Trophoblast cell (in vitro differentiated cells and primary cell): ENCODE data around the gene TCEANC2.
A peak's percentile ranks its signal among the peaks of the same experiment; 100 is the strongest.
"Not testable (repeated sequence)": the region's sequence is repeated elsewhere in the genome, so short reads cannot be mapped to it uniquely, and the experiment has no call there.

ENCODE experiments used
- DNase-seq, 2 donors: peaks; one replicate each; pipeline ENCODE4 v3.0.0-alpha.2; 2016
- H2AFZ ChIP-seq: 2 replicates; pipeline ENCODE4 v1.6.1; 2013; ENCODE audit warnings: low read length, moderate library complexity, mild to moderate bottlenecking; ENCODE audit not compliant: insufficient read depth, poor library complexity
- H2AK5ac ChIP-seq: 2 replicates; pipeline ENCODE4 v1.6.1; 2013; ENCODE audit warnings: mild to moderate bottlenecking, low read length
- H2BK120ac ChIP-seq: 2 replicates; pipeline ENCODE4 v1.6.1; 2013; ENCODE audit warnings: low read length, mild to moderate bottlenecking, moderate library complexity; ENCODE audit not compliant: insufficient read depth, poor library complexity
- H2BK12ac ChIP-seq: 2 replicates; pipeline ENCODE4 v1.6.1; 2013; ENCODE audit warnings: mild to moderate bottlenecking, low read length, moderate library complexity
- H2BK5ac ChIP-seq: 2 replicates; pipeline ENCODE4 v1.6.1; 2013; ENCODE audit warnings: low read length, low read depth, moderate library complexity, mild to moderate bottlenecking; ENCODE audit not compliant: poor library complexity
- H3K14ac ChIP-seq: 2 replicates; pipeline ENCODE4 v1.6.1; 2013; ENCODE audit warnings: mild to moderate bottlenecking, low read length
- H3K18ac ChIP-seq: 2 replicates; pipeline ENCODE4 v1.6.1; 2013; ENCODE audit warnings: mild to moderate bottlenecking, low read length
- H3K23ac ChIP-seq: 2 replicates; pipeline ENCODE4 v1.6.1; 2013; ENCODE audit warnings: low read length
- H3K27ac ChIP-seq: 2 replicates; pipeline ENCODE4 v1.5.1; 2013; ENCODE audit warnings: low read depth, mild to moderate bottlenecking, inconsistent platforms, low read length, moderate library complexity
- H3K27me3 ChIP-seq: 2 replicates; pipeline ENCODE4 v1.6.1; 2013; ENCODE audit warnings: inconsistent platforms, mild to moderate bottlenecking, low read length, moderate library complexity; ENCODE audit not compliant: insufficient read depth
- H3K36me3 ChIP-seq, 2 experiments: 1 replicate in 1 of 2; 2 replicates in 1 of 2; pipeline ENCODE4 v1.6.1; 2013; ENCODE audit warnings: low read length in 2 of 2, mild to moderate bottlenecking in 2 of 2, moderate library complexity in 1 of 2; ENCODE audit not compliant: insufficient read depth in 2 of 2, control insufficient read depth in 1 of 2
- H3K4ac ChIP-seq: 2 replicates; pipeline ENCODE4 v1.6.1; 2013; ENCODE audit warnings: low read depth, mild to moderate bottlenecking, low read length, moderate library complexity
- H3K4me1 ChIP-seq, 2 experiments: 1 replicate in 1 of 2; 2 replicates in 1 of 2; pipeline ENCODE4 v1.6.1; 2013; ENCODE audit warnings: low read length in 2 of 2, mild to moderate bottlenecking in 2 of 2, moderate library complexity in 1 of 2; ENCODE audit not compliant: insufficient read depth in 2 of 2, control insufficient read depth in 1 of 2
- H3K4me2 ChIP-seq: 2 replicates; pipeline ENCODE4 v1.6.1; 2013; ENCODE audit warnings: inconsistent platforms, mild to moderate bottlenecking, low read length, moderate library complexity
- H3K4me3 ChIP-seq: 2 replicates; pipeline ENCODE4 v1.5.1; 2013; ENCODE audit warnings: mild to moderate bottlenecking, low read depth, low read length, inconsistent platforms
- H3K79me1 ChIP-seq: one replicate; pipeline ENCODE4 v1.6.1; 2013; ENCODE audit warnings: low read length
- H3K79me2 ChIP-seq: 2 replicates; pipeline ENCODE4 v1.6.1; 2013; ENCODE audit warnings: low read length, mild to moderate bottlenecking; ENCODE audit not compliant: control insufficient read depth, insufficient read depth, poor library complexity
- H3K9ac ChIP-seq: 2 replicates; pipeline ENCODE4 v1.6.1; 2013; ENCODE audit warnings: mild to moderate bottlenecking, low read length
- H3K9me3 ChIP-seq: 2 replicates; pipeline ENCODE4 v1.6.1; 2013; ENCODE audit warnings: low read depth, mild to moderate bottlenecking, control low read depth, inconsistent platforms, low read length; ENCODE audit not compliant: insufficient read depth
- H4K12ac ChIP-seq: 2 replicates; pipeline ENCODE4 v1.6.1; 2013; ENCODE audit warnings: low read depth, mild to moderate bottlenecking, low read length, moderate library complexity
- H4K8ac ChIP-seq: 2 replicates; pipeline ENCODE4 v1.6.1; 2013; ENCODE audit warnings: low read depth, mild to moderate bottlenecking, low read length, moderate library complexity
- H4K91ac ChIP-seq: one replicate; pipeline ENCODE4 v1.6.1; 2013; ENCODE audit warnings: low read depth, mild to moderate bottlenecking, low read length, moderate library complexity
- WGBS: extraction: QIAGEN DNeasy Blood & Tissue Kit; methylation state at CpG from one replicate; pipeline ENCODE4 v1.1.7; 2013; ENCODE audit warnings: missing lambda C conversion rate; ENCODE audit not compliant: insufficient read length, insufficient coverage; ENCODE audit errors: extremely low coverage; 5-methylcytosine and 5-hydroxymethylcytosine counted together

TCEANC2 gene

DNA sequence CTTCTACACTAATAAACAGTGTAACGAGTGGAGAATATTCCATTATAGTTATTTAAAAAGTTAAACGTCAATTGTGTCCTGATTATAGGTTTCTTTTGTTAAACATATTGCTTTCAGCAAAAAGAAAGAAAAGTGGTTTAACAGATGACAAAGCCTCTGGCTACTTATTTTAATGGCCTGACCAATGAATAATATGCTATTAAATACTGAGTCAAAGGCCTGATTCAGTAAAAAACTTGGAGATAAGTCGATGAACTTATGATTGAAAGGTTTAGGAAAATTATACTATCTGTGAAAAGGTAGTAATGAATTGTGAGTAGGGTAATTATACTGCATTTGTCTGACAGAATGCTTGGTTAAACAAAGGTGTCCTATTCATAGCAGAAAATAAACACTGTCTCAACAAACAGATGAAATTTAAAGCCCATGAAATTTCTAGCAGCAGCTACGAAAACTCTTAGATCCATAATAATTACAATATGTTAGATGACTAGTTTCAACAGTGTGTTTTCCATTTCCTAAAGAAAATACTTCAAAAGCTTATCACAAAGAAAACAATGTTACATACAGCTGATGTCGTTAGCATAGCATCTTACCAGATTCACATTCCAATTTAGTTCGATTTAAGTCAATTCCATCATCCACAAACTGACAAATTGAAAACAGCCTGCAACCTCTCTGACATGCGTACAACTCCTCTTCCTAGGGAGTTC lies 6.6 kb upstream of the TCEANC2 start:
- no peak overlapping the region for H2BK12ac ChIP-seq
- no CpG with 5 or more reads among the region's 7 CpGs for WGBS
- H3K79me2 ChIP-seq = peaks cover 3% of the 10 kb centered on the region
- H3K4me3 ChIP-seq = no peak overlapping the region
- no peak overlapping the region for H3K14ac ChIP-seq
- H3K4me1 ChIP-seq = peaks cover 0 to under 1% of the 10 kb centered on the region in 2 experiments
- H4K8ac ChIP-seq = no peak overlapping the region
- no peak overlapping the region for H3K9ac ChIP-seq
- H3K36me3 ChIP-seq = peaks cover 0 to 4% of the 10 kb centered on the region in 2 experiments
- no peak for DNase-seq
- H3K9me3 ChIP-seq = no peaks in the 10 kb centered on the region
- no peak overlapping the region for H4K12ac ChIP-seq
- no peak overlapping the region for H3K23ac ChIP-seq
- H2BK120ac ChIP-seq = no peak overlapping the region
- no peaks in the 10 kb centered on the region for H3K79me1 ChIP-seq
- H3K27ac ChIP-seq = no peak overlapping the region
- no peak overlapping the region for H4K91ac ChIP-seq
- no peak overlapping the region for H2BK5ac ChIP-seq
- H2AK5ac ChIP-seq = no peak overlapping the region
- H2AFZ ChIP-seq = no peak overlapping the region
- no peak overlapping the region for H3K18ac ChIP-seq
- no peak overlapping the region for H3K4ac ChIP-seq
- no peak overlapping the region for H3K4me2 ChIP-seq
- H3K27me3 ChIP-seq = no peaks in the 10 kb centered on the region

- no peak overlapping the region for H4K91ac ChIP-seq
- no peak overlapping the region for H3K27ac ChIP-seq
- no peak overlapping the region for H2AK5ac ChIP-seq
- H2BK120ac ChIP-seq = no peak overlapping the region
- H3K36me3 ChIP-seq = peaks cover 0 to 4% of the 10 kb centered on the region in 2 experiments
- peak overlapping the region; percentile 37 for H3K23ac ChIP-seq
- H3K9me3 ChIP-seq = no peaks in the 10 kb centered on the region
- no peak overlapping the region for H2AFZ ChIP-seq
- H2BK5ac ChIP-seq = no peak overlapping the region
- H2BK12ac ChIP-seq = no peak overlapping the region
- H3K4me2 ChIP-seq = no peak overlapping the region
- no peaks in the 10 kb centered on the region for H3K27me3 ChIP-seq
- peaks cover 6% of the 10 kb centered on the region for H3K79me2 ChIP-seq
- H3K18ac ChIP-seq = no peak overlapping the region
- no CpG with 5 or more reads among the region's 5 CpGs for whole genome bisulfite sequencing
- no peak overlapping the region for H3K4me3 ChIP-seq
- DNase-seq = peak in 1 of 2 donors; percentile 53
- peaks cover 4% of the 10 kb centered on the region for H3K79me1 ChIP-seq
- no peak overlapping the region for H3K9ac ChIP-seq
- peak overlapping the region; percentile 33 for H3K4ac ChIP-seq
- H3K4me1 ChIP-seq = peaks cover 0 to 2% of the 10 kb centered on the region in 2 experiments
- no peak overlapping the region for H4K12ac ChIP-seq
- no peak overlapping the region for H4K8ac ChIP-seq
- no peak overlapping the region for H3K14ac ChIP-seq
Measured at GRCh38 chr1:54047384-54048305, 5.8 kb upstream of the TCEANC2 start.

- not testable (repeated sequence) for H4K8ac ChIP-seq, H3K27me3 ChIP-seq, H4K91ac ChIP-seq, H2AFZ ChIP-seq, H3K14ac ChIP-seq, H3K36me3 ChIP-seq, H3K9ac ChIP-seq, DNase-seq, H3K9me3 ChIP-seq, H3K18ac ChIP-seq, H3K23ac ChIP-seq, H3K4me1 ChIP-seq, H2BK12ac ChIP-seq, H3K27ac ChIP-seq, H2BK5ac ChIP-seq, H3K4me2 ChIP-seq, H4K12ac ChIP-seq, H2AK5ac ChIP-seq, H3K4me3 ChIP-seq, H2BK120ac ChIP-seq
- Histone ChIP-seq H3K79me2 (peaks cover 13% of the 10 kb centered on the region), H3K4ac (peak overlapping the region; percentile 88), H3K79me1 (peaks cover 14% of the 10 kb centered on the region)
- WGBS = no CpG with 5 or more reads among the region's 12 CpGs
Measured at GRCh38 chr1:54050435-54050834, 3.0 kb upstream of the TCEANC2 start.

GRCh38 chr1:54051933-54052430 lies 1.4 kb upstream of the TCEANC2 start:
- Histone ChIP-seq H3K9me3 (no peaks in the 10 kb centered on the region), H3K4ac (peak overlapping the region; percentile 28), H3K14ac (peak overlapping the region; percentile 87), H4K8ac (peak overlapping the region; percentile 92), H3K18ac (peak overlapping the region; percentile 86), H3K79me1 (peaks cover 14% of the 10 kb centered on the region), H3K4me2 (peak overlapping the region; percentile 84), H2BK12ac (no peak overlapping the region), H2AK5ac (no peak overlapping the region), H3K9ac (peak overlapping the region; percentile 87), H3K27me3 (no peaks in the 10 kb centered on the region), H3K23ac (no peak overlapping the region), H2BK120ac (peak overlapping the region; percentile 24), H3K27ac (peak overlapping the region; percentile 72), H2AFZ (peak overlapping the region; percentile 80), H4K91ac (no peak overlapping the region), H4K12ac (no peak overlapping the region), H3K4me3 (peak overlapping the region; percentile 96), H3K36me3 (peaks cover 0 to 2% of the 10 kb centered on the region in 2 experiments), H3K79me2 (peaks cover 13% of the 10 kb centered on the region), H2BK5ac (peak overlapping the region; percentile 44), H3K4me1 (peaks cover 0 to 5% of the 10 kb centered on the region in 2 experiments)
- no CpG with 5 or more reads among the region's 8 CpGs for WGBS
- peak in 1 of 2 donors; percentile 9 for DNase-seq
